Spleen (tissue), 11 donors: ENCODE data around the gene ANKRD44. TPM values are rescaled to one million over a fixed set of nuclear protein-coding genes. Genes with fewer than 3 reads are reported as not detected.

ENCODE experiments used
- DNase-seq: peaks from one replicate; pipeline ENCODE4 v3.0.0-alpha.2; 2020
- H3K27ac ChIP-seq, 8 donors: fragments of 200-600 bp; sonication (generic) in 7 of 8; 1 replicate in 4 of 8; 2 replicates in 4 of 8; pipeline versions ENCODE4 v1.5.0 to v1.8.0; 2016 to 2021; ENCODE audit warnings: inconsistent platforms in 4 of 8, mild to moderate bottlenecking in 4 of 8, moderate library complexity in 1 of 8
- H3K27me3 ChIP-seq, 7 donors: fragments of 200-600 bp; sonication (generic) in 6 of 7; replicated peaks in 1 of 7; 1 replicate in 4 of 7; 2 replicates in 3 of 7; pipeline versions ENCODE4 v1.5.0 to v1.8.0; 2016 to 2021; ENCODE audit warnings: inconsistent platforms in 3 of 7, mild to moderate bottlenecking in 1 of 7
- H3K36me3 ChIP-seq, 6 donors: fragments of 200-600 bp; sonication (generic) in 5 of 6; 1 replicate in 4 of 6; 2 replicates in 2 of 6; pipeline versions ENCODE4 v1.5.0 to v1.8.0; 2016 to 2021; ENCODE audit warnings: inconsistent platforms in 2 of 6
- H3K4me1 ChIP-seq, 6 donors: fragments of 200-600 bp; sonication (generic) in 5 of 6; 1 replicate in 3 of 6; 2 replicates in 3 of 6; pipeline versions ENCODE4 v1.5.0 to v1.8.0; 2016 to 2021; ENCODE audit warnings: inconsistent platforms in 3 of 6
- H3K4me3 ChIP-seq, 8 donors: fragments of 200-600 bp; sonication (generic) in 7 of 8; 1 replicate in 4 of 8; 2 replicates in 4 of 8; pipeline versions ENCODE4 v1.5.0 to v1.8.0; 2016 to 2021; ENCODE audit warnings: inconsistent platforms in 4 of 8, mild to moderate bottlenecking in 4 of 8, moderate library complexity in 2 of 8
- H3K9me3 ChIP-seq, 8 donors: fragments of 200-600 bp; sonication (generic) in 7 of 8; 1 replicate in 4 of 8; 2 replicates in 4 of 8; pipeline versions ENCODE4 v1.5.0 to v1.8.0; 2016 to 2021; ENCODE audit warnings: inconsistent platforms in 4 of 8
- POLR2A ChIP-seq, 3 donors: fragments of 450-650 bp; IDR thresholded peaks; one replicate each; pipeline ENCODE4 v1.5.1; 2017; ENCODE audit warnings: antibody characterized with exemption in 3 of 3, mild to moderate bottlenecking in 1 of 3
- POLR2AphosphoS5 ChIP-seq, 3 donors: sonication (generic); formaldehyde crosslinking; IDR thresholded peaks; one replicate each; pipeline ENCODE4 v1.5.1; 2017; ENCODE audit warnings: antibody characterized with exemption in 3 of 3
- WGBS, 5 donors: extraction: QIAGEN DNeasy Blood & Tissue Kit in 3 of 5; methylation state at CpG; one replicate each; pipeline versions ENCODE4 v1.1.5 to v1.1.7; 2013 to 2018; 5-methylcytosine and 5-hydroxymethylcytosine counted together
- intact Hi-C: fragments of 100-400 bp; cut with DNase I; formaldehyde crosslinking; loops from one replicate; pipeline ENCODE4 v1.15.0; 2023; ENCODE audit warnings: low total_unique reads
- polyA plus RNA-seq, 3 donors: library from polyadenylated mRNA; stranded (reverse); fragments of 200-250 nt; gene quantifications; one replicate each; pipeline ENCODE4 v1.2.1, GENCODE V29; 2013
- total RNA-seq, 7 donors: library from RNA; depleted of rRNA in 3 of 7; stranded (reverse); fragments of >200 nt in 3 of 7; fragmentation: NEBNext Ultra II Directional in 4 of 7; extraction: Animal tissue kit (Norgen Biotek cat#: 25700) in 4 of 7; gene quantifications; one replicate each; pipeline versions ENCODE4 v1.1.0 to v1.2.1, GENCODE V29; 2016 to 2021
- TF ChIP-seq, protein P1 (sequence below), 11 experiments: fragments of 200-600 bp in 7 of 11; fragments of 450-650 bp in 4 of 11; sonication (generic) in 4 of 11; IDR thresholded peaks in 8 of 11; conservative IDR thresholded peaks in 3 of 11; 1 replicate in 7 of 11; 2 replicates in 4 of 11; pipeline versions ENCODE4 v1.4.0 to v1.8.0; 2016 to 2021; ENCODE audit warnings: antibody characterized with exemption in 11 of 11, inconsistent platforms in 4 of 11, mild to moderate bottlenecking in 1 of 11
- donor health status: healthy with polysubstance abuse.
- donor health status: DM: no; HTN: no; CAD: no; lungs with moderate emphysema.
- donor health status: DM: no; HTN: no; CAD: no.
- donor health status: Bipolar disorder and iron deficiency.
- donor health status: healthy.
- donor health status: DM: no; HTN: no; CAD: no.
- donor health status: DM: yes; HTN: yes; CAD: no.

The ANKRD44 gene
- total and polyA plus RNA-seq, 10 donors: 16.0 to 183 (median 140) TPM

DNA sequence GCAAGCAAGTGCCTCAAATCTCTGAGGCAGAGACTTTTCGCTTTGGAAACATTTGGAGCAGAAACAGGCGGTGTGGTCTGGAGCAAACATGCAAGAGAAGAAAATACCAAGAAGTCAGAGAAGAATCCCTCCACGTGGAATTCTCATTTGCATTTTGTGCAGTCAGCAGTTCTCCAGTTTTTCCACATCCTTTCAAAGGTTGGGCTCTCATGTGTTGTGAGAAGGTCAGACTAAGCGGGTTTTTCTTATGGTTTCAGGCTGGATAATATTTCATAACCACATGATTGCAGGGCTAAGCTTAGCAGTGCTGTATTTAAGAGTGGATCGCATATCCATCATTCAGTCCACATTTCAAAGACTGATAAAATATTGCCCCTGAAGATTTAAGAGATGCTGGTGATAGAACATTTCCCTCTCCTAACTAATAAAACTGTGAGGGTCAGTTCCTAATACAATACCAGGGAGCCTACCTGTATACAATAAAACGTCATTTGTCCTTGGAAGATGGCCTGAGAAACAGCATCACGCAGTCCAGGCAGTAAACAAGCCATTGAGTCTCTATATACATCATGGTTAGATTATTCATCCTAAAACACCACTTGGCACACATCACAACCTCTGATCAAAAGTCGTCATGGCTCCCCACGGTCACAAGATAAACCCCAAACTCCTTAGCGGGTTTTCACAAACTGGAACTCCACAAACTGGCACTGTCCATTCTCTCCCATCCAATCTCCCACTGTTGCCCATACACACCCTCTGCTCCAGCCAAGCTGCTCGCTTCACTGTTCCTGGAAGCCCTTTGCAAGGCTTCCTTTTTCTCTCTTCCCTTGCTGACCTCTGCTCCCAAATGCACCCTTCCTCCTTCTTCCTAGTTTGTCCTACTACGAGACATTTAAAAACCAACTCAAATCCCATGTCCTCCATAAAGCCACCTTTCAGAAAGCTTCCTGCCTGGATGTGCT lies 31.5 kb downstream of the ANKRD44 start:
- intact Hi-C loops: no loop called here
- no peak for DNase-seq
- Histone ChIP-seq H3K4me1 (peaks cover 14 to 100% (median 82%) of the 10 kb centered on the region in 6 donors), H3K36me3 (peaks cover 0 to 9% (median 0%) of the 10 kb centered on the region in 6 donors), H3K27me3 (no peaks in the 10 kb centered on the region), H3K4me3 (no peak overlapping the region), H3K27ac (peak overlapping the region in 3 of 8 donors; percentile 13 to 58 (median 52)), H3K9me3 (no peaks in the 10 kb centered on the region)
- 68 to 73% (median 70%) methylated on average over 12 of the region's 12 CpGs for WGBS, 5 donors
- TF ChIP-seq POLR2AphosphoS5 (IDR thresholded peaks at IDR 0.05) (no peak), POLR2A (IDR thresholded peaks at IDR 0.05) (no peak)
- TF ChIP-seq, protein P1, sequence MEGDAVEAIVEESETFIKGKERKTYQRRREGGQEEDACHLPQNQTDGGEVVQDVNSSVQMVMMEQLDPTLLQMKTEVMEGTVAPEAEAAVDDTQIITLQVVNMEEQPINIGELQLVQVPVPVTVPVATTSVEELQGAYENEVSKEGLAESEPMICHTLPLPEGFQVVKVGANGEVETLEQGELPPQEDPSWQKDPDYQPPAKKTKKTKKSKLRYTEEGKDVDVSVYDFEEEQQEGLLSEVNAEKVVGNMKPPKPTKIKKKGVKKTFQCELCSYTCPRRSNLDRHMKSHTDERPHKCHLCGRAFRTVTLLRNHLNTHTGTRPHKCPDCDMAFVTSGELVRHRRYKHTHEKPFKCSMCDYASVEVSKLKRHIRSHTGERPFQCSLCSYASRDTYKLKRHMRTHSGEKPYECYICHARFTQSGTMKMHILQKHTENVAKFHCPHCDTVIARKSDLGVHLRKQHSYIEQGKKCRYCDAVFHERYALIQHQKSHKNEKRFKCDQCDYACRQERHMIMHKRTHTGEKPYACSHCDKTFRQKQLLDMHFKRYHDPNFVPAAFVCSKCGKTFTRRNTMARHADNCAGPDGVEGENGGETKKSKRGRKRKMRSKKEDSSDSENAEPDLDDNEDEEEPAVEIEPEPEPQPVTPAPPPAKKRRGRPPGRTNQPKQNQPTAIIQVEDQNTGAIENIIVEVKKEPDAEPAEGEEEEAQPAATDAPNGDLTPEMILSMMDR (IDR thresholded peaks at IDR 0.05 in 8 of 11, conservative IDR thresholded peaks at IDR 0.05 in 3 of 11): no peak

DNA sequence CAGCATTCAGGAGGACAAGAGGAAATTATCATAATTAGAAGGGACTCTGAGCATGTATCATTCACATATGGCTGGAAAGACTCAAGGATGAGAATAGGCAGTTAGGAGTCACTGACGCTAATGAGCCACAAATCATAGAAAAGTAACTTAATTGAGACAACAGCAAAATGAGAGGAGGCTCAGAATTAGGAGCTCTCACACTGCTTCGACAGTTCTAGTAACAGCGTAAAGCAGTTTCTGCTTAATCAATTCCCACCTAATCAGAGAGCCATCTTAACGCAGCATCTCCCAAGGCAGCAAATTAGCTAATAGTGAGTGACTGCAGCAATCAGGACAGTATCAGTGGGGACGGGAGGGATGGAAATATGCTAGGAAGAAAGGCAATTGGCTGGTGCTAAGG lies 32.8 kb downstream of the ANKRD44 start:
- intact Hi-C loops: no loop called here
- H3K4me1 ChIP-seq: peaks cover 19 to 100% (median 82%) of the 10 kb centered on the region in 6 donors
- DNase-seq: no peak

DNA sequence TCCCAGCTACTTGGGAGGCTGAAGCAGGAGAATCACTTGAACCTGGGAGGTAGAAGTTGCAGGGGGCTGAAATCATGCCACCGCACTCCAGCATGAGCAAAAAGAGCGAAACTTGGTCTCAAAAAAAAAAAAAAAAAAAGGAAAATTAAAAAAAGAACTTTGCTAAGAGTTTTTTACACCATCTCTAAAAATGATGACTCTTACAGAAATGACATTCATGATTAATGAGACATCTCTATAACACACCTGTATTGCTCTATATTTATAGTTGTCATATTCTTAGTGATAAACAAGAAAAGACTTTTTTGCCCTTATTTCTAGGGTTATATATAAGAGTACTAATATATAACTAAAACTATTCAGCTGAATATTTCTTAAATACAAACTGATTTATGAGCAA lies 34.4 kb downstream of the ANKRD44 start:
- H3K4me3 ChIP-seq: no peak overlapping the region
- H3K4me1 ChIP-seq: peaks cover 19 to 100% (median 76%) of the 10 kb centered on the region in 6 donors
- WGBS, 5 donors: 93 to 98% (median 95%) methylated on average over 2 of the region's 2 CpGs
- H3K36me3 ChIP-seq: peaks cover 0 to 6% (median 0%) of the 10 kb centered on the region in 6 donors
- TF ChIP-seq POLR2AphosphoS5 (IDR thresholded peaks at IDR 0.05): no peak
- TF ChIP-seq, protein P1 (IDR thresholded peaks at IDR 0.05 in 8 of 11, conservative IDR thresholded peaks at IDR 0.05 in 3 of 11): no peak
- TF ChIP-seq POLR2A (IDR thresholded peaks at IDR 0.05): no peak
- intact Hi-C loops: no loop called here
- H3K27me3 ChIP-seq: no peaks in the 10 kb centered on the region
- no peaks in the 10 kb centered on the region for H3K9me3 ChIP-seq
- no peak for DNase-seq
- no peak overlapping the region for H3K27ac ChIP-seq

More for the DNA sequence above, 32.8 kb downstream of the ANKRD44 start:
- Histone ChIP-seq H3K36me3 (peaks cover 0 to 8% (median 0%) of the 10 kb centered on the region in 6 donors), H3K27ac (no peak overlapping the region), H3K9me3 (no peaks in the 10 kb centered on the region), H3K27me3 (no peaks in the 10 kb centered on the region), H3K4me3 (no peak overlapping the region)
- 74 to 85% (median 83%) methylated on average over 5 of the region's 5 CpGs for WGBS, 5 donors
- TF ChIP-seq POLR2AphosphoS5 (IDR thresholded peaks at IDR 0.05) (no peak), POLR2A (IDR thresholded peaks at IDR 0.05) (no peak)
- TF ChIP-seq, protein P1 (IDR thresholded peaks at IDR 0.05 in 8 of 11, conservative IDR thresholded peaks at IDR 0.05 in 3 of 11): no peak

DNA sequence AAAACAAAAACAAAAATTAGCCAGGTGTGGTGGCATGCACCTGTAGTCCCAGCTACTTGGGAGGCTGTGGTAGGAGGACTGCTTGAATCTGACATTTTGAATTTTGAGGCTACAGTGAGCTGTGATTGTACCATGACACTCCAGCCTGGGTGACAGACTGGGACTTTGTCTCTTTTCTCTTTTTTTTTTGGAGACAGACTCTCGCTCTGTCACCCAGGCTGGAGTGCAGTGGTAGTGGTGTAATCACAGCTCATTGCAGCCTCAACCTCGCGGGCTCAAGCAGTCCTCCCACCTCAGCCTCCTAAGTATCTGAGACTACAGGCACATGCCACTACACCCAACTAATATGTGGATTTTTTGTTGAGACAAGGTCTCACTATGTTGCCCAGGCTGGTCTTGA lies 35.6 kb downstream of the ANKRD44 start:
- Histone ChIP-seq H3K27ac (peak overlapping the region in 4 of 8 donors; percentile 6 to 35 (median 22)), H3K27me3 (no peaks in the 10 kb centered on the region), H3K4me3 (no peak overlapping the region), H3K4me1 (peaks cover 12 to 100% (median 73%) of the 10 kb centered on the region in 6 donors), H3K9me3 (no peaks in the 10 kb centered on the region), H3K36me3 (no peaks in the 10 kb centered on the region)
- 93 to 100% (median 96%) methylated on average over 3 of the region's 3 CpGs for WGBS, 5 donors
- TF ChIP-seq, protein P1 (IDR thresholded peaks at IDR 0.05 in 8 of 11, conservative IDR thresholded peaks at IDR 0.05 in 3 of 11): no peak
- TF ChIP-seq POLR2AphosphoS5 (IDR thresholded peaks at IDR 0.05) (no peak), POLR2A (IDR thresholded peaks at IDR 0.05) (no peak)
- no peak for DNase-seq
- intact Hi-C loops: no loop called here
